GM12873 (cell line): ENCODE measurements around the gene DAZAP1.

Source experiments
- CTCF ChIP-seq: IDR thresholded peaks from 2 replicates; pipeline ENCODE4 v1.5.1; 2012; ENCODE audit warnings: low read depth, mild to moderate bottlenecking, moderate library complexity, low read length, control low read depth; ENCODE audit not compliant: insufficient read depth; ENCODE audit errors: missing control alignments

The DAZAP1 gene

GRCh38 chr19:1428738-1429391 lies 21.5 kb downstream of the DAZAP1 start:
- TF ChIP-seq CTCF, result no peak

- no peak for TF ChIP-seq CTCF
Measured at GRCh38 chr19:1429750-1430149, 22.4 kb downstream of the DAZAP1 start.

GRCh38 chr19:1430246-1430645 lies 22.9 kb downstream of the DAZAP1 start:
- TF ChIP-seq CTCF, result no peak

GRCh38 chr19:1431759-1432506 lies 24.5 kb downstream of the DAZAP1 start:
- no peak for TF ChIP-seq CTCF

GRCh38 chr19:1432507-1432887 lies 25.1 kb downstream of the DAZAP1 start:
- TF ChIP-seq CTCF, result no peak

GRCh38 chr19:1433119-1434039 lies 26.0 kb downstream of the DAZAP1 start:
- no peak for TF ChIP-seq CTCF

- no peak for TF ChIP-seq CTCF
Measured at GRCh38 chr19:1434040-1434366, 26.6 kb downstream of the DAZAP1 start.
